H1 (cell line): Measurements from ENCODE around the gene KIT. TPM values are rescaled to one million over a fixed set of nuclear protein-coding genes. Genes with fewer than 3 reads are reported as not detected.

ENCODE experiments used
- CTCF ChIA-PET: fragments of 300-600 bp; sonication (Branson Sonifier 250); formaldehyde crosslinking; loops from one replicate; lab custom pipeline; 2021; ENCODE audit not compliant: partially characterized antibody; lab: Charles Lee
- POLR2A ChIA-PET: fragments of 300-600 bp; sonication (Branson Sonifier 250); formaldehyde crosslinking; loops from one replicate; lab custom pipeline; 2021; ENCODE audit warnings: inconsistent platforms; ENCODE audit not compliant: partially characterized antibody; lab: Charles Lee
- DNase-seq, 2 experiments: peaks; one replicate each; pipeline versions ENCODE4 v3.0.0 to v3.0.0-alpha.2; 2010 to 2022; ENCODE audit warnings: low spot score in 2 of 2, low read depth in 1 of 2, mixed read lengths in 1 of 2
- FAIRE-seq: peaks from 2 replicates; lab custom pipeline; 2011; peaks lifted over from hg19 to GRCh38; lab: Jason Lieb, UNC
- H2AFZ ChIP-seq: 2 replicates; pipeline ENCODE4 v1.8.1; 2012; ENCODE audit warnings: low read length, inconsistent platforms
- H2AK5ac ChIP-seq: 2 replicates; pipeline ENCODE4 v1.6.1; 2013; ENCODE audit warnings: low read depth, low read length
- H2BK120ac ChIP-seq: replicated peaks from 2 replicates; pipeline ENCODE3; 2013; ENCODE audit warnings: low read depth, low read length, inconsistent platforms
- H2BK12ac ChIP-seq: 2 replicates; pipeline ENCODE4 v1.6.1; 2013; ENCODE audit warnings: low read depth, low read length
- H2BK15ac ChIP-seq: 2 replicates; pipeline ENCODE4 v1.6.1; 2013; ENCODE audit warnings: low read length
- H2BK20ac ChIP-seq: 2 replicates; pipeline ENCODE4 v1.6.1; 2013; ENCODE audit warnings: low read length
- H2BK5ac ChIP-seq: 2 replicates; pipeline ENCODE4 v1.6.1; 2013; ENCODE audit warnings: low read depth, low read length
- H3K14ac ChIP-seq: 2 replicates; pipeline ENCODE4 v1.6.1; 2013; ENCODE audit warnings: inconsistent platforms; ENCODE audit not compliant: insufficient read length
- H3K18ac ChIP-seq: 2 replicates; pipeline ENCODE4 v1.6.1; 2013; ENCODE audit warnings: low read length; ENCODE audit errors: extremely low read depth
- H3K23ac ChIP-seq: 2 replicates; pipeline ENCODE4 v1.6.1; 2013; ENCODE audit warnings: inconsistent platforms; ENCODE audit not compliant: insufficient read length
- H3K23me2 ChIP-seq: 2 replicates; pipeline ENCODE4 v1.6.1; 2013; ENCODE audit warnings: low read depth, low read length
- H3K27ac ChIP-seq: 2 replicates; pipeline ENCODE4 v1.6.1; 2011; ENCODE audit warnings: low read depth, low read length, inconsistent platforms
- H3K27me3 ChIP-seq, 4 experiments: replicated peaks in 1 of 4; 1 replicate in 1 of 4; 2 replicates in 3 of 4; pipeline versions ENCODE4 v1.6.1 to v1.8.1; 2011 to 2013; ENCODE audit warnings: low read length in 3 of 4, mild to moderate bottlenecking in 3 of 4, inconsistent platforms in 2 of 4, mixed read lengths in 2 of 4, moderate library complexity in 1 of 4; ENCODE audit not compliant: control insufficient read depth in 3 of 4, insufficient read depth in 3 of 4; ENCODE audit errors: extremely low read depth in 1 of 4
- H3K36me3 ChIP-seq, 4 experiments: 2 replicates each; pipeline versions ENCODE4 v1.6.1 to v1.8.1; 2011 to 2013; ENCODE audit warnings: mild to moderate bottlenecking in 4 of 4, low read length in 3 of 4, moderate library complexity in 2 of 4, control low read depth in 1 of 4, inconsistent platforms in 1 of 4; ENCODE audit not compliant: insufficient read depth in 4 of 4, control insufficient read depth in 2 of 4
- H3K4ac ChIP-seq: replicated peaks from 2 replicates; pipeline ENCODE3; 2013; ENCODE audit warnings: low read length, low read depth, mixed read lengths, inconsistent platforms; ENCODE audit not compliant: insufficient read length
- H3K4me1 ChIP-seq, 4 experiments: replicated peaks in 1 of 4; 1 replicate in 1 of 4; 2 replicates in 3 of 4; pipeline versions ENCODE4 v1.6.1 to v1.8.1; 2011 to 2013; ENCODE audit warnings: low read length in 3 of 4, inconsistent platforms in 2 of 4, mixed read lengths in 1 of 4; ENCODE audit not compliant: insufficient read depth in 4 of 4, control insufficient read depth in 3 of 4
- H3K4me2 ChIP-seq, 2 experiments: 2 replicates each; pipeline versions ENCODE4 v1.6.1 to v1.8.1; 2011 to 2013; ENCODE audit warnings: low read depth in 2 of 2, low read length in 2 of 2, control low read depth in 1 of 2, inconsistent platforms in 1 of 2, mild to moderate bottlenecking in 1 of 2; ENCODE audit not compliant: insufficient read depth in 1 of 2
- H3K4me3 ChIP-seq, 4 experiments: fragments of 200-600, 300-600 bp in 1 of 4; sonication (generic), shearing (Covaris generic), sonication (Bioruptor Twin) in 1 of 4; 2 replicates each; pipeline versions ENCODE4 v1.5.1 to v1.8.1; 2011 to 2016; ENCODE audit warnings: low read length in 4 of 4, low read depth in 3 of 4, control low read depth in 2 of 4, inconsistent platforms in 2 of 4, mild to moderate bottlenecking in 2 of 4, mixed read lengths in 1 of 4, moderate library complexity in 1 of 4; ENCODE audit not compliant: insufficient read depth in 2 of 4; ENCODE audit errors: extremely low read depth in 1 of 4
- H3K56ac ChIP-seq: replicated peaks from 2 replicates; pipeline ENCODE3; 2013; ENCODE audit warnings: low read depth, mild to moderate bottlenecking, mixed read lengths, low read length, inconsistent platforms; ENCODE audit not compliant: insufficient read length
- H3K79me1 ChIP-seq: 2 replicates; pipeline ENCODE4 v1.6.1; 2013; ENCODE audit warnings: low read depth, low read length, control low read depth
- H3K79me2 ChIP-seq, 2 experiments: 2 replicates each; pipeline versions ENCODE4 v1.6.1 to v1.8.1; 2012 to 2013; ENCODE audit warnings: low read length in 2 of 2, mild to moderate bottlenecking in 2 of 2, inconsistent platforms in 1 of 2; ENCODE audit not compliant: insufficient read depth in 2 of 2, control insufficient read depth in 1 of 2
- H3K9ac ChIP-seq, 4 experiments: replicated peaks in 1 of 4; 1 replicate in 1 of 4; 2 replicates in 3 of 4; pipeline versions ENCODE4 v1.6.1 to v1.8.1; 2011 to 2013; ENCODE audit warnings: low read depth in 3 of 4, low read length in 3 of 4, control low read depth in 2 of 4, mild to moderate bottlenecking in 2 of 4, moderate library complexity in 2 of 4, inconsistent platforms in 1 of 4; ENCODE audit errors: extremely low read depth in 1 of 4
- H3K9me3 ChIP-seq, 2 experiments: 2 replicates each; pipeline versions ENCODE4 v1.6.1 to v1.8.1; 2012 to 2013; ENCODE audit warnings: mild to moderate bottlenecking in 2 of 2, moderate library complexity in 2 of 2, control low read depth in 1 of 2, inconsistent platforms in 1 of 2, low read depth in 1 of 2, low read length in 1 of 2, mixed read lengths in 1 of 2; ENCODE audit not compliant: insufficient read depth in 2 of 2
- H4K20me1 ChIP-seq, 2 experiments: replicated peaks in 1 of 2; 2 replicates each; pipeline versions ENCODE3 to v1.8.1; 2011 to 2013; ENCODE audit warnings: inconsistent platforms in 2 of 2, low read length in 2 of 2, mild to moderate bottlenecking in 1 of 2; ENCODE audit not compliant: insufficient read depth in 2 of 2, control insufficient read depth in 1 of 2
- H4K5ac ChIP-seq: 2 replicates; pipeline ENCODE4 v1.6.1; 2013; ENCODE audit warnings: low read length, low read depth, mixed read lengths, inconsistent platforms; ENCODE audit not compliant: insufficient read length
- H4K8ac ChIP-seq: 2 replicates; pipeline ENCODE4 v1.8.0; 2013; ENCODE audit warnings: mild to moderate bottlenecking, moderate library complexity, low read length, inconsistent platforms; ENCODE audit not compliant: insufficient read depth; ENCODE audit errors: extremely low read depth
- H4K91ac ChIP-seq: replicated peaks from 2 replicates; pipeline ENCODE3; 2013; ENCODE audit warnings: low read length, mixed read lengths, inconsistent platforms; ENCODE audit not compliant: insufficient read length
- ZNF274 ChIP-seq: IDR thresholded peaks from 2 replicates; pipeline ENCODE4 v1.7.0; 2012; ENCODE audit warnings: low read length, borderline replicate concordance; ENCODE audit errors: extremely low read depth
- WGBS, 2 experiments: shearing (Covaris generic) in 1 of 2; methylation state at CpG; one replicate each; pipeline versions ENCODE4 v1.1.6 to v1.1.7; 2013 to 2015; ENCODE audit warnings: low lambda C conversion rate in 2 of 2, mixed read lengths in 2 of 2, inconsistent platforms in 1 of 2, low coverage in 1 of 2, missing lambda C conversion rate in 1 of 2; ENCODE audit not compliant: insufficient replicate concordance in 2 of 2, insufficient coverage in 1 of 2, insufficient read length in 1 of 2; ENCODE audit errors: extremely low coverage in 1 of 2, missing lambda C conversion rate in 1 of 2; 5-methylcytosine and 5-hydroxymethylcytosine counted together
- polyA plus RNA-seq, 7 experiments: library from polyadenylated mRNA; depleted of rRNA in 3 of 7; stranded (reverse) in 5 of 7; unstranded in 2 of 7; fragments of >200 nt in 5 of 7; fragments of 200-250 nt in 2 of 7; gene quantifications; 1 replicate in 5 of 7; 2 replicates in 1 of 7; 4 replicates in 1 of 7; pipeline versions ENCODE4 v1.2.1 to v1.2.3, GENCODE V29; 2011 to 2013; ENCODE audit warnings: missing spikeins in 2 of 7, mixed read lengths in 2 of 7
- total RNA-seq: library from RNA; stranded (reverse); fragmentation: NEBNext Ultra II Directional; extraction: Animal tissue kit (Norgen Biotek cat#: 25700); gene quantifications from 2 replicates; pipeline ENCODE4 v1.2.1, GENCODE V29; 2021

The KIT gene
- total and polyA plus RNA-seq, 2 of the 8 experiments (the other 6 are each of a cell fraction or from before 2014, with no cell fraction given), result 14.4 to 24.8 TPM

- H4K91ac ChIP-seq, result no peak overlapping the region
- no peak overlapping the region for H3K56ac ChIP-seq
- H2BK5ac ChIP-seq, result no peak overlapping the region
Observed at GRCh38 chr4:54609310-54609709, 48.4 kb upstream of the KIT start.

More at GRCh38 chr4:54609310-54609709, 48.4 kb upstream of the KIT start:
- TF ChIP-seq ZNF274, result no peak
- CTCF ChIA-PET, result interaction anchor here (1.2 kb wide), 1 partner anchor 26 kb away, joined by 4 read pairs; no protein-coding TSS in a partner anchor
- no peak overlapping the region for H3K14ac ChIP-seq
- no peak overlapping the region for H2AFZ ChIP-seq
- H3K79me2 ChIP-seq, result no peaks in the 10 kb centered on the region
- H3K27me3 ChIP-seq, result no peaks in the 10 kb centered on the region
- no peak overlapping the region for H3K9ac ChIP-seq
- WGBS, 2 experiments, result 85% methylated on average over 1 of the region's 1 CpG; no CpG with 5 or more reads in 1 of the 2 experiments
- H3K4ac ChIP-seq, result no peak overlapping the region
- H3K36me3 ChIP-seq, result no peaks in the 10 kb centered on the region
- no peak overlapping the region for H2BK12ac ChIP-seq
- FAIRE-seq, result no peak
- H3K4me1 ChIP-seq, result no peaks in the 10 kb centered on the region
- no peak for DNase-seq
- H4K5ac ChIP-seq, result no peak overlapping the region
- no peak overlapping the region for H2BK20ac ChIP-seq
- H3K4me3 ChIP-seq, result no peak overlapping the region
- no peaks in the 10 kb centered on the region for H3K79me1 ChIP-seq
- no peak overlapping the region for H3K23ac ChIP-seq
- H2AK5ac ChIP-seq, result no peak overlapping the region
- H3K23me2 ChIP-seq, result no peaks in the 10 kb centered on the region
- POLR2A ChIA-PET, result no interaction called here
- H3K9me3 ChIP-seq, result no peaks in the 10 kb centered on the region
- H4K20me1 ChIP-seq, result no peaks in the 10 kb centered on the region
- H3K27ac ChIP-seq, result no peak overlapping the region
- H2BK120ac ChIP-seq, result no peak overlapping the region
- H3K4me2 ChIP-seq, result no peak overlapping the region
- no peak overlapping the region for H2BK15ac ChIP-seq
- no peak overlapping the region for H3K18ac ChIP-seq
- no peak overlapping the region for H4K8ac ChIP-seq
